ENCODE results near the gene IFITM1.

IFITM1 gene

DNA sequence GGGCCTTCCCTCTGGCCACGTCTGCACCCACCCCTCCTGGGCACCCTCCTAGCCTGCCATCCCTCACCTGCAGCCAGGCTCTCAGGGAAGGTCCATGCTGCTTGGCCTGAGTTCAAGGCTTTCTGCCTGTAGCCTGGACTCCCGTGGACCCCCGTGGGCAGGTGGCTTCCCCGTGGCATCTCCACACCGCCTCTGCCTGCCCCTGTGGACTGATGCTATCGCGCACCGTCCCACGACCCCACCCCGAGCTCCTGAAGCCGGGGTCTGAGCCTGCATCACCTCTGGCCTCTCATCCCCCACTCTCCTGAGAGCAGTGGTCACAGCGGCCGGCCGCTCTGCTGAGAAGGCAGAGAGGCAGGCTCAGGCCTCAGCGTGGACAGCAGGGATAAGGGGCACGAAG lies 19.1 kb upstream of the IFITM1 start:
- DNase-seq, result no peak

DNA sequence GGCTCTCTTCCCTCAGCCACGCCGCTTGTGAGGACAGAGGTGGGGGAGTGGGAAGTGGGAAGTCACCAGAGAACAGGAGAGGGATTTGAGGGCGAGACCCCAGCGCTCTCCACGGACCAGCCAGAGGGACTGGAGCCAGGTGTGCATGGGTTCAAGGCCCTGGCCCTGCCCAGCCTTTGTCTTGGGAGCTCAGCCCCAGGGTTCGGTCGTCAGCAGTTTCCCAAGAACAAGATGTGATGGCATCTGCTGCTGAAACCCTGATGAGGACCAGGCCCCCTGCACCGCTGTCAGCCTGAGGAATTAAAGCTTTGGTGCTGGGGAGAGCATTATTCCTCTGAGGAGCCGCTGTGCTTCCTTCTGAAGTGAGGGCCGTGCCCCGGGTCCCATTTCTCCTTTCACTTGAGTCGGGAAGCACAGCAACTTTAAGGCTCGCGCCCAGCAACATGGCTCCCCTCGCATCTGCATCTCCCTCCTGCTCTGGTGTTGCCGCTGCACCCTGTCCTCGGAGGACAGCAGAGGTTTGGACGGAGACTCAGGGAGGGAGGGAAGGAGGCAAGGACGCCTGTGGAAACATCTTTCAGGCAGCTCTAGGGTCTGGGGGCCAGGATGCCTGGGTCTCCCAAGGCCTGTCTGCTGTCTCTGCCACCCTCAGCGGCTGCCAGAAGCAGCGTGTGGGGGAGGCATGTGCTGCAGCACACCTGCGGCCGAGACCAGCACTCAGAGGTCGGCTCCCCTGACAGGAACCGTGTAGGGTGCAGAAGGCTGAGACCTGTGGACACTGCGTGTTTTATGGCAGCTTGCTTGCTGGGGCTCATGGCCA lies 18.3 kb upstream of the IFITM1 start:
- peak; percentile 7 for DNase-seq

DNA sequence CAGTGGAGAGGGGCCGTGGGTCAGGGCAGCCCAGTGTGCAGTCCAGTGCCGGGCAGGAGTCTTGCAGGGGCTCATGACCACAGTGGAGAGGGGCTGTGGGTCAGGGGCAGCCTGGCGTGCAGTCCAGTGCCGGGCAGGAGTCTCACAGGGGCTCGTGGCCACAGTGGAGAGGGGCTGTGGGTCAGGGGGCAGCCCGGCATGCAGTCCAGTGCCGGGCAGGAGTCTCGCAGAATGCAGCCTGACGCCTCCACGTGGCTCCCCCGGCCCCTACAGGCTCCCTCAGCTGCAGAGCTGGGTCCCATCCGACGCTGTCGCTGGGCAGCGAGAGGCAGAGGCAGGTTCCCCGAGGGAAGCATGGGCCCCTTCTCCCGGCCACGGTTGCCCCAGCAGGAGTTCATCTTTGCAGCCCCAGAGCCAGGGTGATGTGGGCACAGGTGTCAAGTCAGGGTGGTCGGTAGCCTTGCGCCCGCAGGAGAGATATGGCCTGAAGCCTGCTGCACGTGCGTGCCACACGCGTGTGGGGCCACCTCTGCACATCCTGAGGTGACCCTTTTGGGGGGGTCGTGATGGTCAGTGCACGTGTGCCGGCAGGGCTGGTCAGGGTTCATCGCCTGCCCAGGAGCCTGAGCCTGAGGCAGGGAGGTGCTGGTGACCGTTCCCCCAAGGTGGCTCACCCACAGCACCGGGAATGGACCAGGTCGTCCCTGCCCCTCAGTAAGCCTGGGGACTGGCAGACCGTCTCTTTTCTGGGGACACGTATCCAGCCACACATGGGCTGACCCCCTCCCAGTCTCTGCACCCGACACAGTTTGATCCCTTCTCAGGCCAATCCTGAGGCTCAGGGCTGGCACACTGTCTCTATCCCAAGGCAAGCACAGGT lies 17.4 kb upstream of the IFITM1 start:
- peak; percentile 10 for DNase-seq

DNA sequence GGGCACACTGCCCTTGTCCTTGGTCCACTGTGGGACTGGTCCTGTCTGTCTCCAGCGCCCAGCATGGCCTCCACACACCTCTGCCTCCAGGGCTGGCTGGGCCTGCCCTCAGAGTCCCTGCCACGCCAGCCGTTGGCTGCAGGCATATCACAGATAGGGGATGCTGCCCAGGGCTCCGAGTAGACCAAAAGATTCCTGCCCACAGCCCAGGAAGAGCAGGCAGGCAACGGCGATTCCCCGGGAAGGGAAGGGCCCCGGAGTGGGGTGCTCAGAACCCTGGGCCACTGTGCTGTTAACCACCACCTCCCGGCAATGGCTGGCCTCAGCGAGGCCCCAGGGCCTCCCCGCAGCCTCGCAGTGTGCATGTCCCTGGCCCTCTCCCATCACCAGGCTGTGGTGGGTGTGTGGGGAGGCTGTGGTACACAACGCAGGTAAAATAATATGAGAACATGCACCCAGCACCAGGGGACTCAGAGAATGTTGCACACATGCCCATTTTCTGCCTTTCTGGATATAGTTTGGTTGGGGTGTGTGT lies 16.7 kb upstream of the IFITM1 start:
- no peak for DNase-seq

DNA sequence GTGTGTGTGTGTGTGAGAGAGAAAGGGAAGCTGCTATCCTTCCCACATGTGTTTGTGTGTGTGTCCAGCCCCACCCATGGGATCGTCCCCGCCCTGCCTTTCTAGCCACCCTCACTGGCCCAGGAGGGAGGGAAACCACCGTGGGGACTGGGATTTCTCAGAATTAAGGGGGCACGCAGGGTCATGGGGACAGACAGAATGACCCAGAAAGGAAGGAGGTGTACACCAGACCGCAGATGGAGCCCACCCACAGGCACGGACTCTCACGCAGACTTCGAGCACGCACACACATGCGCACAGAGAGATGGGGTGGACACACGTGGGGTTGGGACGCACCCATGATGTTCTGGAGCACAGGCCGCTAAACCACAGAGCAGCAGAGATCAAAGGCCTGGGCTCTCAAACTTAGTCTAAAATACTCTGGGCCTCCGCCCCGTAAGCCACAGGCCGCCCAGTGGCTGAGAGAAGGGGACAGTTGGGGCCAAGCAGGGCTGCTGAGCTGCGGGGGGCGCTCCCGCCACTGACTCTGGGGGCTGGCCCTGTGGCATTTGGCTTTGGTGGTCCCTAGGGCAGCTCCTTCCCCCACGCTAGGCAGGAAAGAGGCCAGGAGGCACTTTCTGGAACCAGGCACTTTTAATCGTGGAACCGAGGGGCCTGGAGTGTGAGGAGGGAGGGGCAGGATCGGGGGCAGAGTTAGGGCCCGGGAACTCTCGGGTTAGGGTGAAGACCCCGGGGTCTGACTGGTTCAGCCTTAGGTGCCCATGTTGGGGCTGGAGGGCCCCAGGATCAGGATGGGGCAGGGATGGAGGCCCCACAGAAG lies 16.0 kb upstream of the IFITM1 start:
- DNase-seq, result peak; percentile 35

DNA sequence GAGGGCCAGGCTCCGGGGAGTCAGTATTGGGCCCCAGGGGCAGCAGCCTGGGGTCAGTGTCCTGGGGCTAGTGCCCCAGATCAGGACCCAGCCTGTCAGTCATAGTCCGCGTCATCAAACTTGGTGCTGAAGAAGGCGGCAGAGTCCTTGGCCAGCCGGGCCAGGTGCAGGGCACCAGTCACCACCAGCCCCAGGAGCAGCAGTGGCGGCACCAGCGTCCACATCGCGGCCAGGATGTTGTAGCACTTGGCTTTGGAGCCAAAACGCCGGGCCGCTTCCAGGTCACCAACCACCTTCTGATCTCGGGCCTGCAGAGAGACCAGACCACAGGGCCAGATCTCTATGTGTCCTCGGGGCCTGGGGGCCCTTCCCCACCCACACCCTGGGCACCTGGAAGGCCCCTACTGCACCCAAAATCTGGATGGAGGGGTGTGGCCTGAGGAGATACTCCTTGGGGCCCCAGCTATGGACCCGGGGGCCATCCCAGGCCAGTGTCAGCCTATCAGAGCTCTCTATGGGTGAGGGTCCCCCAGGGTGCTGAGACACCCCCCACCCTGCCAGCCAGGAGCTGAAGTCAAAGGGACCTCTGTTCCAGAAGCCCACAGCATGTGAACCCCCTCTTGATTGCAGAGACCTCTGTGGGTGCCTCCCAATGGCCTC lies 15.3 kb upstream of the IFITM1 start:
- peak; percentile 13 for DNase-seq

DNA sequence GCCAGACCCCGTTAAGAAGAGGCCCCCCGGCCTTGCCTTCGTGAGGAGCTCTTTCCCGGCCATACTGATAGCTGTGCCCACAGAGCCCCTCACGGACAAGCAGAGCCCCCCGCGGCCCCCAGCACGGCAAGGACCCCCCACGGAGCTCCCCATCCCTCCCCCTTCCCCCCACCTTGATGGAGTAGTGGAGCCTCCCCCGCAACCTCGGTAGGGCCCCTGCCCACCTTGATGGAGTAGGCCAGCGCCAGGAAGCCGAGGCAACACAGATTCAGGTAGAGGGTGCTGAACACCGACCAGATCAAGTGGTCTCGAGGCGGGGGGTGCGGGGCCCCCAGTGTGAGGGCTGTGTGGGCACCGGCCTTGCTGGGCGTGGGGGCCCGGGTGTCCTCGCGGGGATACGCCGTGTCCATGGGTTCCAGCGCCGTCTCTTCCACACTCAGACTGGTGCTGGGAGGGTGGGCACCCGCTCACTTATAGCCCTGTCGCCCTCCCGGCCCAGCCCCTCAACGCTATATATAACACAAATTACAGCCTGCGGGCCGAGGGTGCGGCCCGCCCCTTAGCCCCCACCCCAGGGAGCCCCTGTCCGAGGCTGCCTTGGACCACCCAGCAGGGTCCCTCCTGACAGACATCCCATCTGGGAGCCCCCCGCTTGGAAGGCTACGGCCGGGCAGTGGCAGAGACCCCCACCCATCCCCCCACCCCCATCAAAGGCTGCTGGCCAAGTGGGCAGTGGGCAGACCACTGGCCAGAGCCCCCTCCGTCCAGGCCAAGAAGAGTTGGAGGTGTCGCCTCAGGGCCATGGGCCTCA lies 14.6 kb upstream of the IFITM1 start, which contains the start of gene IFITM5:
TSS of gene IFITM5 (minus strand) at position 446 of the 811 bp plus-strand sequence. CDS start at position 410, 36 bp downstream.
- DNase-seq, result peak; percentile 14

DNA sequence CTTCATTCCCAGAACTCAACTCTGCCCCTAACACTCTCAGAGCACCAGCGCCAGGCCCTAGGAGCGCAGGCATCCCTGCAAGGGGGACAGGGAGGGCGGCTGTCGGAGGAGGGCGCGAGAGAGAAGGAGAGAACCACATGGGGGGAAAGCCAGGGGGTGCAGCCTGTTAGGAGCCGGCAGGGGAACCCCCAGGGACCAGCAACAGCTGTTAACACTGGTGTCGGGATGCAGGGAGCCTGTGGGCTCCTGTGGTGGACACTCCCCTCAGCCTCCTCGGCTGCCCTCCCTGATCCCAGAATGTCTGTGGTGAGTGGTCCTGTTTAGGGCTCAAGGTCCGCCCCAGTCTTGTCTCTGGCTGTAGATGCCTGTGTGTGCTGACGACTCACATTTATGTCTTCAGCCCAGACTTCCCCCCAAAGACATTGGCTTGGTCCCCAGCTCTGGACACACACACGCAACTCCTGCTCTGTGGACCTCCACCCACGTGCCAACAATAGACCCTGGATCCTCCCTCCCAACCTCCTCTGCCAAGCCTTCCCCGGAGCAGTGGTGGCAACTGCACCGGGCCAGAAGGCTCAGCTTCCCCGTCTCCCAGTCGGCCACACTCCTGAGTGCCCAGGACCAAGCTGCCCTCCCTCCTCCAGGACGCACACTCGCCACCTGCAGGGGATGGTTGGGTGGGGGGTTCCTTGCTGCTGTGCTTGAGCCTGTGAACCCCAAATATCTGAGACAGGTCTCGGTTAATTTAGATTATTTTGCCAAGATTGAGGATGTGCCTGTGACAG lies 13.7 kb upstream of the IFITM1 start:
- no peak for DNase-seq

DNA sequence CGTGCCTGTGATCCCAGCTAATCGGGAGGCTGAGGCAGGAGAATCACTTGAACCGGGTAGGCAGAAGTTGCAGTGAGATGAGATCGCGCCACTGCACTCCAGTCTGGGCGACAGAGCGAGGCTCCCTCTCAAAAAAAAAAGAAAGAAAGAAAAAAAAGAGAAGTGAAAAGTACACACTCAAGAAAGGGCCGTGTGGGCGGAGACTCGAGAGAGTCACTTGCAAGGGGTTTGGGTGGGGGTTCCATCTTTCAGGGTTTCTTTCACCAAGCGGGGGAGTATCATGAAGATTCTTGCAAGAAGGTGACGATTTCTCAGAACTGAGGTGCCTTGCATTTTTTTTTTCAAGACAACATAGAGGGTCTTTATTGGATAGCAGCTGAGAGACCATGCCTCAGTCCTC lies 10.5 kb upstream of the IFITM1 start:
- DNase-seq, result no peak

DNA sequence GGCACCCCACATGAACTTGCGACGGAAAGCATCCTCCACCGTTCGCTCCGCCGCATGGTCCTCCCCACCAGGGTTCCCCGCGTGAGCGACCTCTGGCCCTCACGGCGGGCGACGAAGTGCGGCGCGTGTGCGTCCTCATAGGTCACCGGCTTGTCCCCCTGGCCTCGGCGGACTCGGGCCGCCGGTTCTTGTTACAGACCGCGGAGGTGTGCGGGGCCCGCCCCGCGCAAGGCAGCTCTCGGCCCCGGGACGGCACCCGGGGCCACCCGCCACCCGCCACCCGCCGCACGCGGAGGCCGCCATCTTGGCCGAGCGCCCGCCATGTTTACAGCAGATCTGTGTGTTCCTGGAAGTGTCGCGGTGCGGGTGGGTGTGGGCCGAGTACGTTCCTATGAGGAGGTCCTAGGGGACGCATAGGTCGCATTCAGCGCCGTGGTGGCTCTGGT lies 9.8 kb upstream of the IFITM1 start:
- no peak for DNase-seq

DNA sequence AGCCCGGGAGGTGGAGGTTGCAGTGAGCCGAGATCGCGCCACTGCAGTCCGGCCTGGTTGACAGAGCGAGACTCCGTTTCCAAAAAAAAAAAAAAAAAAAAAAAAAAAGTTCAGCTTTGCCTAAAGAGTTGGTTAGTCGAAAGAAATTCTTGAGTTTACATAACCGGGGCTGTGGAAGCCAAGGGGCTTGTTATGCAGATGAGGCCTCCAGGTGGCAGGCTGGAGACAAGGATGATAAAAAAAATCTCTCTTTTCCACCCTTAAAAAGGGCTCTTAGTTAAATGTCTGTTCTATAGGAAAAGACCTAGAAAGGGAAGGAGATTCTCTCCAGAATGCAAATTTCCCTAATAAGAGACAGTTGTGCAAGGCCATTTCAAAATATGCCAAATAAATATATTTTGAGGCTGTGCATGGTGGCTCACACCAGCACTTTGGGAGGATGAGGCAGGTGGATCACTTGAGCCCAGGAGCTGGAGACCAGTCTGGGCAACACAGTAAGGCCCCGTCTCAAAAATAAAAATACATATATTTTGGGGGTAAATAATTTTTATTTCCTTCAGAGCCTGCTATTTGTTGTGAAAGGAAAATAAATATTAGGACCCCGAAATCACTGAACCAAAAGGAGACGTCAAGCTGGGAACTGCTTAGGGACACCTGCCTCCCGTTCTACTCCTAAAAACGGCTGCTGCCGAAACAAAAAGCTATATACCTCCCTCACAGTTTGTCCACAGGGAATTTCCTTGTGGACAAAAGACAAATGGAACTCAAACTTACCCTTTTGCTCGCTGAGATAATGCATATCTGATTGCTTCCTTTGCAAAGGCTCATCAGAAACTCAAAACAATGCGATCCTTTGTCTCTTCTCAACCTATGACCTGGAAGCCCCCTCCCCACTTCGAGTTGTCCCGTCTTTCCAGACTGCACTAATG lies 8.7 kb upstream of the IFITM1 start:
- peak; percentile 78 for DNase-seq

DNA sequence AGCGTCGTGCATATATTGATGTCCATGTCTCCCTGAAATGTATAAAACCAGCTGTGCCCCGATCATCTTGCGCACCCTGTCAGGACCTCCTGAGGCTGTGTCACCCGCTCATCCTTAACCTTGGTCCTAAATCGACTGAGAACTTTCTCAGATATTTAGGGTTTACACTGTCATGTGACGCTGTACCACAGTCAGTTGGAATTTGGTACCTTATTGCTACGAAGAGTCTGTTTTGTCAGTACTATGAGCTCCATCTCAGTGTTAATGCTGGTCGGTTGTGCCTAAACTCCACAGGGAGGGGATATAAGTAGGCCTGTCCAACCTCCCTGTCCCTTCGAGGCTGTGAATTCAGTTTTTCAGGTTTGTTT lies 8.0 kb upstream of the IFITM1 start:
- no peak for DNase-seq

DNA sequence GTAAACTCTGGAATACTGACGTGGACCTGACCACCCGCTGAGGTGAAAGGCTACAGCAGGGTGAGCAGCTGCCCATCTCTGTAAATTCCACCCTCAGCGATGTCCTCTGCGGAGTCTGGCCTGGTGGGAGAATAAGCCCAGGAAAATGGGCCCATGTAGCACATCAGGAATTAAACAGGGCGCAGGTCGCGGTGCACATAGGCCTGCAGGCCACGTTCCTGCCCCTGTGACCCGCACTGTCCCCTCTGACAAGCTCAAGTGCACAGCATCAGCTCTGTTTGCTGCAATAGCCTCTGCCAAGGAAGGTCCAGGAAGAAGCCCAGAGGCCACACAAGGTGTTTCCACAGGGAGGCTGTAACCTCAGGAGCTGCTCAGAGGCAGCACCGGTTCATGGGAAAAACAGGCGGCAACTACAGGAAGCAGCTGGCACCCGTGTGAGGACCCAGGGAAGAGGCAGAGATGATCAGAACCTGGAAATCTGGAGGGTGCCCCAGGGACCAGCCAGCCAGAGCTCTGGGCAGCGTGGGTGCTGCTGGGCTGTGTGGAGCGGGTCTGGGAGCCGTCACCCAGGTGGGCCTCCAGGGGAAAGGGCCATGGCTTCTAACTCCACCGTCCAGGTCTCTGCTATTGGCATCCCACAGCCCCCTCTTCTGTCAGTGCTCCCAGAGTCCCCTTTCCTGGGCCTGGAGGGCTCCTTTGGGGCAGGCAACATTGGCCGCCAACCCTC lies 7.0 kb upstream of the IFITM1 start:
- no peak for DNase-seq

DNA sequence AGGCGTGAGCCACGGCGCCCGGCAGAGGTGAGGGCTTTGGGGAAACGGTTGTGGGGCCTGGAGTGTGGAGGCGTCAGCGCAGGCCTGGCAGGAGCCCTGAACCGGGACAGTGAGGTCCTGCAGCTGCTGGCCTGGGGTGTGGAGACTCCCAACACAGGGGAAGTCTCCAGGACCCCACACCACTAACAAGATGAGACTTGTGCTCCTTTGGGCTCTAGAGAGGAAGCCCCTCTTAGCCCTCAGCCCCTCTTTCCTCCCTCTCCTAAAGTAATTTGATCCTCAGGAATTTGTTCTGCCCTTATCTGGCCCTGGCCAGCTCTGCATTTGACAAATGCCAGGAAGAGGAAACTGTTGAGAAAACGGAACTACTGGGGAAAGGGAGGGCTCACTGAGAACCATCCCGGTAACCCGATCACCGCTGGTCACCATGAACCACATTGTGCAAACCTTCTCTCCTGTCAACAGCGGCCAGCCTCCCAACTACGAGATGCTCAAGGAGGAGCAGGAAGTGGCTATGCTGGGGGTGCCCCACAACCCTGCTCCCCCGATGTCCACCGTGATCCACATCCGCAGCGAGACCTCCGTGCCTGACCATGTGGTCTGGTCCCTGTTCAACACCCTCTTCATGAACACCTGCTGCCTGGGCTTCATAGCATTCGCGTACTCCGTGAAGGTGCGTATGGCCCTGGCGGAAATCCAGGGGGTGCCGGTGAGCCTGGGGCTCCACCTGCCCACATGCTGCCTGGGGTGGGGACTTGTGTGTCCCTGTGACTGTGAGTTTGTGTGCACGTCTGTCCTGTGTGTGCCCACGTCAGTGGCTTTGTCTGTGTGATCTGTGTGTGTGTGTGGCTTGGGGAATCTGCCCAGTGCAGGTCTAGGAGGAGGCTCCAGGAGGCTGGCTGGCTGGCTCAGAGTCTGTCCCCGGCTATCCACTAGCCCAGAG lies 5.8 kb upstream of the IFITM1 start, which contains the start of gene IFITM2:
TSS of gene IFITM2 (plus strand) at position 51 of the 943 bp plus-strand sequence. CDS start at position 428, 377 bp downstream.
- peak; percentile 52 for DNase-seq

DNA sequence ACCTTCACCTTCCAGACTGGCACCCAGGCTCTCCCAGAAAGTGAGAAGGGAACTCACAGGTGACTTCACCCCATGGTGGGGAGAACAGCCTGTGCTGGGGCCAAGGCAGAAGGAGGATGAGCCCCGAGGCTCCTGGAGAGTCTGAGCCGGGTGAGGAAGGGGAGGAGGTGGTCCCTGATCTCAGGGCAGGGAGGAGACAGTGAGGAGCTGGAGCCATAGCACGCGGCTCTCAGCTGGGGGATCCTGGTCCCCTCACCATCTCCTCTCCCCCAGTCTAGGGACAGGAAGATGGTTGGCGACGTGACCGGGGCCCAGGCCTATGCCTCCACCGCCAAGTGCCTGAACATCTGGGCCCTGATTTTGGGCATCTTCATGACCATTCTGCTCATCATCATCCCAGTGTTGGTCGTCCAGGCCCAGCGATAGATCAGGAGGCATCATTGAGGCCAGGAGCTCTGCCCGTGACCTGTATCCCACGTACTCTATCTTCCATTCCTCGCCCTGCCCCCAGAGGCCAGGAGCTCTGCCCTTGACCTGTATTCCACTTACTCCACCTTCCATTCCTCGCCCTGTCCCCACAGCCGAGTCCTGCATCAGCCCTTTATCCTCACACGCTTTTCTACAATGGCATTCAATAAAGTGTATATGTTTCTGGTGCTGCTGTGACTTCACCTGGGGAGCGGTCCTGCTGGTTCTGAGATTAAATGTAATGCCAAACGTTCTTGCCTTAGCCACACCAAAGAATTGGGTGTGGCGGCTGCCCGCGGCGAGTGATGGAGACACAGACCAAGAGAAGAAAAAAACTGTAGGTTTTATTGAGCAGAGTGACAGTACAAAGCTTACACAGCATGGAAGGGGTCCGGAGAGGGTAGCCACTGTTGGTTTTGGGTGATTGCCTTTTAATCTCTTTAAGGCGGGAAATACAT lies 4.8 kb upstream of the IFITM1 start:
- peak; percentile 61 for DNase-seq
